HG03095 (cell line): ENCODE results near the gene RENBP.
A peak's percentile ranks its signal among the peaks of the same experiment; 100 is the strongest.

Experiments used
- ATAC-seq: cut with Tn5 transposase; IDR thresholded peaks from one replicate; pipeline ENCODE4 v1.9.1; 2021; ENCODE audit warnings: moderate library complexity; ENCODE audit not compliant: unreplicated experiment

RENBP gene

GRCh38 chrX:153971124-153971449, 26.6 kb upstream of the RENBP start:
- peak; percentile 34 for ATAC-seq

GRCh38 chrX:153970357-153971123, 26.1 kb upstream of the RENBP start:
- peak; percentile 2 for ATAC-seq

GRCh38 chrX:153969904-153970356, 25.5 kb upstream of the RENBP start:
- no peak for ATAC-seq

GRCh38 chrX:153969125-153969903, 24.9 kb upstream of the RENBP start:
- ATAC-seq: no peak

GRCh38 chrX:153968754-153969124, 24.3 kb upstream of the RENBP start:
- no peak for ATAC-seq

- no peak for ATAC-seq
Observed at GRCh38 chrX:153968255-153968654, 23.8 kb upstream of the RENBP start.

- ATAC-seq: no peak
Observed at GRCh38 chrX:153967536-153968224, 23.2 kb upstream of the RENBP start.

- no peak for ATAC-seq
Observed at GRCh38 chrX:153966841-153967535, 22.5 kb upstream of the RENBP start.

GRCh38 chrX:153966283-153966688, 21.8 kb upstream of the RENBP start:
- no peak for ATAC-seq

- ATAC-seq: no peak
Observed at GRCh38 chrX:153965406-153965805, 21.0 kb upstream of the RENBP start.

GRCh38 chrX:153964105-153964504, 19.7 kb upstream of the RENBP start:
- no peak for ATAC-seq

GRCh38 chrX:153963546-153963945, 19.1 kb upstream of the RENBP start:
- no peak for ATAC-seq

- ATAC-seq: no peak
Observed at GRCh38 chrX:153961292-153961691, 16.8 kb upstream of the RENBP start.

GRCh38 chrX:153960786-153961185, 16.3 kb upstream of the RENBP start:
- no peak for ATAC-seq

GRCh38 chrX:153960077-153960476, 15.6 kb upstream of the RENBP start:
- ATAC-seq: no peak

GRCh38 chrX:153959649-153960048, 15.2 kb upstream of the RENBP start:
- ATAC-seq: no peak

- no peak for ATAC-seq
Observed at GRCh38 chrX:153958605-153959004, 14.2 kb upstream of the RENBP start.

- ATAC-seq: no peak
Observed at GRCh38 chrX:153957224-153957623, 12.8 kb upstream of the RENBP start.

GRCh38 chrX:153956044-153956907, 11.8 kb upstream of the RENBP start:
- ATAC-seq: no peak

- ATAC-seq: no peak
Observed at GRCh38 chrX:153955228-153955732, 10.8 kb upstream of the RENBP start.
